MCF 10A (cell line): ENCODE data around the gene FCGBP. TPM values are rescaled to one million over a fixed set of nuclear protein-coding genes. Genes with fewer than 3 reads are reported as not detected.

ENCODE experiments used
- BruUV-seq: library from RNA; stranded (reverse); fragments of 400-500 nt; replicated peaks from 2 replicates; lab custom pipeline; 2021; lab: Mats Ljungman, UMichigan
- CTCF ChIA-PET: fragments of 300-600 bp; sonication (Branson Sonifier 250); formaldehyde crosslinking; extraction: SDS; loops from one replicate; lab custom pipeline; 2021; ENCODE audit warnings: antibody characterized with exemption, inconsistent platforms; lab: Yijun Ruan, JAX
- POLR2A ChIA-PET: fragments of 300-600, 350-650 bp; sonication (Branson Sonifier 250); formaldehyde crosslinking; extraction: SDS; loops from one replicate; lab custom pipeline; 2020; ENCODE audit warnings: antibody characterized with exemption, inconsistent platforms; lab: Yijun Ruan, JAX
- DNase-seq: peaks from one replicate; pipeline ENCODE4 v3.0.0-alpha.2; 2018; ENCODE audit not compliant: unreplicated experiment
- H3K27ac Mint-ChIP-seq: one replicate; pipeline ENCODE4 v1.8.0; 2022; ENCODE audit warnings: mild to moderate bottlenecking, low read depth, mixed read lengths; ENCODE audit not compliant: unreplicated experiment
- H3K27me3 Mint-ChIP-seq: one replicate; pipeline ENCODE4 v1.8.0; 2022; ENCODE audit warnings: mixed read lengths; ENCODE audit not compliant: insufficient read depth, unreplicated experiment
- H3K36me3 Mint-ChIP-seq: one replicate; pipeline ENCODE4 v1.8.0; 2022; ENCODE audit warnings: mild to moderate bottlenecking, moderate library complexity, mixed read lengths; ENCODE audit not compliant: insufficient read depth, unreplicated experiment
- H3K4me1 Mint-ChIP-seq: one replicate; pipeline ENCODE4 v1.8.0; 2022; ENCODE audit warnings: mixed read lengths; ENCODE audit not compliant: insufficient read depth, unreplicated experiment
- H3K4me3 Mint-ChIP-seq: one replicate; pipeline ENCODE4 v1.8.0; 2022; ENCODE audit warnings: mild to moderate bottlenecking, moderate library complexity, mixed read lengths; ENCODE audit not compliant: unreplicated experiment
- H3K9me3 Mint-ChIP-seq: one replicate; pipeline ENCODE4 v1.8.0; 2022; ENCODE audit warnings: mixed read lengths; ENCODE audit not compliant: unreplicated experiment
- intact Hi-C: fragments of 100-400 bp; cut with micrococcal nuclease; formaldehyde crosslinking; loops from 2 replicates; pipeline ENCODE4 v1.14.1; 2022
- total RNA-seq: library from RNA; stranded (reverse); gene quantifications from 2 replicates; pipeline ENCODE4 v1.2.3, GENCODE V29; 2022
- TF ChIP-seq, protein P1 (sequence below): fragments of 200-600 bp; IDR thresholded peaks from one replicate; pipeline ENCODE4 v1.8.0; 2022; ENCODE audit warnings: antibody characterized with exemption, mild to moderate bottlenecking; ENCODE audit not compliant: unreplicated experiment

Gene FCGBP
- total RNA-seq, 1 experiment from 2014 or later, result 0.96 TPM

DNA sequence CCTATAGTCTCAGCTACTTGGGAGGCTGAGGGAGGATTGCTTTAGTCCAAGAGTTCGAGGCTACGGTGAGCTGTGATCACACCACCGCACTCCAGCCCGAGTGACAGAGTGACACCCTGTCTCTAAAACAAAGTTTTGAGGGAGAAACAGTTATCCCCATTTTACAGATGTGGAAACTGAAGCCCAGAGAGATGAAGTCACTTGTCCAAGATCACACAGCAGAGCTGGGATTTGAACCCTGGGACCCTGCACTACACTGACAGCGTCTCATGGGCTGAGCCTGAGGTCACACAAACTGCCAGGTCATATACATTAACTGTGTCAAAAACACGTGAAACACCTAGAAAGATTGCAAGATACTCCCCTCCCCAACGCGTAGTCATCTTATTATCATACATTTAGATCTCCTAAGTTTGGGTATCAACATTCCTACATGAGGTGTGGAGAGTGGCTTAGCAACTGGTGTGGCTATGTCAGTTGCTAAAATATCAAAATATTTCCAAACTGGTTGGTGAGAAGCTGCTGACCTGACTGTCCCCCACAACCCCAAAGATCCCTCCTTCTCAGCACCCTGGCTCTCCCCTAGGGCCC, 8.2 kb downstream of the FCGBP start:
- intact Hi-C loops, result no loop called here
- TF ChIP-seq, protein P1, sequence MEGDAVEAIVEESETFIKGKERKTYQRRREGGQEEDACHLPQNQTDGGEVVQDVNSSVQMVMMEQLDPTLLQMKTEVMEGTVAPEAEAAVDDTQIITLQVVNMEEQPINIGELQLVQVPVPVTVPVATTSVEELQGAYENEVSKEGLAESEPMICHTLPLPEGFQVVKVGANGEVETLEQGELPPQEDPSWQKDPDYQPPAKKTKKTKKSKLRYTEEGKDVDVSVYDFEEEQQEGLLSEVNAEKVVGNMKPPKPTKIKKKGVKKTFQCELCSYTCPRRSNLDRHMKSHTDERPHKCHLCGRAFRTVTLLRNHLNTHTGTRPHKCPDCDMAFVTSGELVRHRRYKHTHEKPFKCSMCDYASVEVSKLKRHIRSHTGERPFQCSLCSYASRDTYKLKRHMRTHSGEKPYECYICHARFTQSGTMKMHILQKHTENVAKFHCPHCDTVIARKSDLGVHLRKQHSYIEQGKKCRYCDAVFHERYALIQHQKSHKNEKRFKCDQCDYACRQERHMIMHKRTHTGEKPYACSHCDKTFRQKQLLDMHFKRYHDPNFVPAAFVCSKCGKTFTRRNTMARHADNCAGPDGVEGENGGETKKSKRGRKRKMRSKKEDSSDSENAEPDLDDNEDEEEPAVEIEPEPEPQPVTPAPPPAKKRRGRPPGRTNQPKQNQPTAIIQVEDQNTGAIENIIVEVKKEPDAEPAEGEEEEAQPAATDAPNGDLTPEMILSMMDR, result no peak
- peaks cover 8% of the 10 kb centered on the region for H3K9me3 Mint-ChIP-seq
- BruUV-seq, result no TSS peak
- peaks cover 17% of the 10 kb centered on the region for H3K27me3 Mint-ChIP-seq
- H3K27ac Mint-ChIP-seq, result no peak overlapping the region
- ChIA-PET POLR2A (no interaction called here), CTCF (interaction anchor here (0.5 to 1.6 kb wide), 2 partner anchors 44 to 384 kb away, joined by 3 read pairs; no protein-coding TSS in a partner anchor)
- no peak overlapping the region for H3K4me3 Mint-ChIP-seq
- no peak for DNase-seq
- no peaks in the 10 kb centered on the region for H3K36me3 Mint-ChIP-seq
- no peaks in the 10 kb centered on the region for H3K4me1 Mint-ChIP-seq

DNA sequence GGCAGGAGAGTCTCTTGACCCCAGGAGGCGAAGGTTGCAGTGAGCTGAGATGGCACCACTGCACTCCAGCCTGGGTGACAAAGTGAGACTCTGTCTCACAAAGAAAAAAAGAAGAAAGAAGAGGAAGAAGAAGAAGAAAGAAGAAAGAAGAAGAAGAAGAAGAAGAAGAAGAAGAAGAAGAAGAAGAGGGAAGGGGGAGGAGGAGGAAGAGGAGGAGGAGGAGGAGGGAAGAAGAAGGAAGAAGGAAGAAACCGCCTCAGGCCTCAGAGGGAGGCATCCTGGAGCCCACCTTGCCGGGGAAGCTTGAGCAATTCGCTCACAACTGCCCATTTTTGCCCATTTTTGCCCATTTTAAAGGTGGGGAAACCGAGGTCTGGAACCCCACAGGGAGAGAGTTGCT, 9.5 kb downstream of the FCGBP start:
- Mint-ChIP-seq H3K4me1 (no peaks in the 10 kb centered on the region), H3K27ac (no peak overlapping the region), H3K36me3 (no peaks in the 10 kb centered on the region), H3K4me3 (no peak overlapping the region), H3K27me3 (peaks cover 8% of the 10 kb centered on the region), H3K9me3 (peaks cover 7% of the 10 kb centered on the region)
- CTCF ChIA-PET, result interaction anchor here (0.6 to 1.6 kb wide), 3 partner anchors 46 to 657 kb away, joined by 3 read pairs; no protein-coding TSS in a partner anchor
- POLR2A ChIA-PET, result no interaction called here
- intact Hi-C loops, result no loop called here
- no TSS peak for BruUV-seq
- no peak for DNase-seq
- TF ChIP-seq, protein P1, result no peak

DNA sequence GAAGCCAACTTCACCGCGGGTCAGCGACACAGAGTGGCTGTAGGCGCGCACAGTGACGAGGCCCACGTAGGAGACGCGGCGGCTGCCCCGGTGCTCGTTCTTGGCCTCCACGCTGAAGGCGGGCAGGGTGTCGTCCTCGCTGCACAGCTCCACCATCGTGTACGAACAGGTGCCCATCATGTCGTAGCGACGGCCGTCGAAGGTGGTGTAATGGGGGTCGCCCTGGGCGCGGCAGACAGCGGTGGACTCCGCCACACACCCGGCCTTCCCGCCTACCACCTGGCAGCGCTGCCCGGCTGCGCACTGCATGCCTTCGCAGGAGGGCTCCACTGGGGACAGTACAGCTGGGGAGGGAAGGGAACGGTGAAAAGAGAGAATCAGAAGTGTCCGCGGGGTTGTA, 10.0 kb downstream of the FCGBP start:
- Mint-ChIP-seq H3K36me3 (no peaks in the 10 kb centered on the region), H3K9me3 (peaks cover under 1% of the 10 kb centered on the region), H3K4me3 (no peak overlapping the region), H3K27ac (no peak overlapping the region), H3K27me3 (peaks cover 3% of the 10 kb centered on the region), H3K4me1 (no peaks in the 10 kb centered on the region)
- TF ChIP-seq, protein P1, result no peak
- ChIA-PET POLR2A (no interaction called here), CTCF (interaction anchor here (0.6 kb wide), 1 partner anchor 1986 kb away, joined by 3 read pairs; no protein-coding TSS in a partner anchor)
- intact Hi-C loops, result no loop called here
- no TSS peak for BruUV-seq
- DNase-seq, result no peak

DNA sequence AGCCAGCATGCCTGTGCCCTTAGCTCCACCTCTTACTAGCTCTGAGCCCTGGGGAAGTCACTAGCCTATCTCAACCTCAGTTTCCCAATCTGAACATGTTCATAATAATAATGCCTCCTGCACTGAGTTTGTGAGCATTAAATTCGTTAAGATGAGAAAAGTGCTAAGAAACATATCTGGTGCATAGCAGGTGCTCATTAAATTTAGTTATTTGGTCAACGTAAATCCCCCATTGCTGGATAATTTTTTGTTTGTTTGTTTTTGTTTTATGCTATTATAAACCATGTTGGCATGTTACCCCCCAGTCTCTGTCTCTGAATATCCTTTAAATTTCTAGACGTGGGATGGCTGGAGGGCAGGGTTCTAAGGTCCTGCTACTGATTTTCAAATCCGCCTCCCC, 10.6 kb downstream of the FCGBP start:
- Mint-ChIP-seq H3K36me3 (no peaks in the 10 kb centered on the region), H3K27me3 (no peaks in the 10 kb centered on the region), H3K27ac (no peak overlapping the region), H3K4me3 (no peak overlapping the region), H3K9me3 (no peaks in the 10 kb centered on the region), H3K4me1 (no peaks in the 10 kb centered on the region)
- CTCF ChIA-PET, result interaction anchor here (0.6 kb wide), 1 partner anchor 1985 kb away, joined by 3 read pairs; no protein-coding TSS in a partner anchor
- intact Hi-C loops, result no loop called here
- TF ChIP-seq, protein P1, result no peak
- DNase-seq, result no peak
- no TSS peak for BruUV-seq
- POLR2A ChIA-PET, result no interaction called here
